Right atrium auricular region (tissue), 2 donors: ENCODE measurements around the gene PIGC. TPM values are rescaled to one million over a fixed set of nuclear protein-coding genes. Genes with fewer than 3 reads are reported as not detected.

Experiments used
- DNase-seq: peaks from one replicate; pipeline ENCODE4 v3.0.0-alpha.2; 2019; ENCODE audit warnings: low spot score
- H3K27ac ChIP-seq, 2 donors: fragments of 200-600 bp; sonication (generic); 1 replicate in 1 of 2; 2 replicates in 1 of 2; pipeline ENCODE4 v1.5.1; 2016 to 2019
- H3K27me3 ChIP-seq, 2 donors: fragments of 200-600 bp; sonication (generic); one replicate each; pipeline versions ENCODE4 v1.5.1 to v1.6.0; 2017 to 2019
- H3K36me3 ChIP-seq: fragments of 200-600 bp; sonication (generic); one replicate; pipeline ENCODE4 v1.5.1; 2016
- H3K4me1 ChIP-seq, 2 donors: fragments of 200-600 bp; sonication (generic); one replicate each; pipeline versions ENCODE4 v1.5.1 to v1.6.0; 2017 to 2019
- H3K4me3 ChIP-seq, 2 donors: fragments of 200-600 bp; sonication (generic); 1 replicate in 1 of 2; 2 replicates in 1 of 2; pipeline ENCODE4 v1.5.1; 2017 to 2019; ENCODE audit warnings: mild to moderate bottlenecking in 1 of 2, moderate library complexity in 1 of 2
- H3K9me3 ChIP-seq, 2 donors: fragments of 200-600 bp; sonication (generic); one replicate each; pipeline ENCODE4 v1.5.1; 2019
- CTCF ChIP-seq, 2 donors: fragments of 200-600 bp; sonication (generic); IDR thresholded peaks; one replicate each; pipeline ENCODE4 v1.5.1; 2019; ENCODE audit warnings: antibody characterized with exemption in 2 of 2
- total RNA-seq, 2 donors: library from RNA; depleted of rRNA; stranded (reverse); fragments of >200 nt; gene quantifications; one replicate each; pipeline ENCODE4 v1.1.0, GENCODE V29; 2016

PIGC gene
- total RNA-seq, 2 donors from 2014 or later, result 14.8 to 15.8 TPM

GRCh38 chr1:172430128-172430454, 13.8 kb downstream of the PIGC start:
- Histone ChIP-seq H3K27me3 (no peaks in the 10 kb centered on the region), H3K4me1 (no peaks in the 10 kb centered on the region), H3K27ac (no peak overlapping the region), H3K36me3 (no peaks in the 10 kb centered on the region), H3K9me3 (no peaks in the 10 kb centered on the region), H3K4me3 (no peak overlapping the region)
- no peak for DNase-seq
- no peak for TF ChIP-seq CTCF (IDR thresholded peaks at IDR 0.05)

GRCh38 chr1:172429331-172430127, 14.3 kb downstream of the PIGC start:
- no peaks in the 10 kb centered on the region for H3K4me1 ChIP-seq
- TF ChIP-seq CTCF (IDR thresholded peaks at IDR 0.05), result peak; percentile 41 to 76
- DNase-seq, result no peak

GRCh38 chr1:172427191-172427590, 16.7 kb downstream of the PIGC start:
- Histone ChIP-seq H3K4me1 (no peaks in the 10 kb centered on the region), H3K9me3 (no peaks in the 10 kb centered on the region), H3K27me3 (no peaks in the 10 kb centered on the region), H3K4me3 (no peak overlapping the region), H3K27ac (no peak overlapping the region), H3K36me3 (no peaks in the 10 kb centered on the region)
- no peak for DNase-seq
- no peak for TF ChIP-seq CTCF (IDR thresholded peaks at IDR 0.05)

More at GRCh38 chr1:172429331-172430127, 14.3 kb downstream of the PIGC start:
- Histone ChIP-seq H3K4me3 (no peak overlapping the region), H3K9me3 (no peaks in the 10 kb centered on the region), H3K27me3 (no peaks in the 10 kb centered on the region), H3K27ac (no peak overlapping the region), H3K36me3 (no peaks in the 10 kb centered on the region)

GRCh38 chr1:172425339-172425738, 18.5 kb downstream of the PIGC start:
- no peaks in the 10 kb centered on the region for H3K27me3 ChIP-seq
- no peak for TF ChIP-seq CTCF (IDR thresholded peaks at IDR 0.05)

GRCh38 chr1:172423336-172423735, 20.5 kb downstream of the PIGC start:
- Histone ChIP-seq H3K27me3 (no peaks in the 10 kb centered on the region), H3K27ac (no peak overlapping the region), H3K9me3 (no peaks in the 10 kb centered on the region), H3K4me3 (no peak overlapping the region), H3K36me3 (no peaks in the 10 kb centered on the region), H3K4me1 (no peaks in the 10 kb centered on the region)
- TF ChIP-seq CTCF (IDR thresholded peaks at IDR 0.05), result no peak
- DNase-seq, result no peak

More at GRCh38 chr1:172425339-172425738, 18.5 kb downstream of the PIGC start:
- no peaks in the 10 kb centered on the region for H3K36me3 ChIP-seq
- H3K27ac ChIP-seq, result no peak overlapping the region
- DNase-seq, result no peak
- no peak overlapping the region for H3K4me3 ChIP-seq
- H3K9me3 ChIP-seq, result no peaks in the 10 kb centered on the region
- no peaks in the 10 kb centered on the region for H3K4me1 ChIP-seq
